ENCODE measurements around the gene FKBP1A. TPM values are rescaled to one million over a fixed set of nuclear protein-coding genes. Genes with fewer than 3 reads are reported as not detected.

The FKBP1A gene
- total RNA-seq, 2 donors from 2014 or later, result 103 to 161 TPM

DNA sequence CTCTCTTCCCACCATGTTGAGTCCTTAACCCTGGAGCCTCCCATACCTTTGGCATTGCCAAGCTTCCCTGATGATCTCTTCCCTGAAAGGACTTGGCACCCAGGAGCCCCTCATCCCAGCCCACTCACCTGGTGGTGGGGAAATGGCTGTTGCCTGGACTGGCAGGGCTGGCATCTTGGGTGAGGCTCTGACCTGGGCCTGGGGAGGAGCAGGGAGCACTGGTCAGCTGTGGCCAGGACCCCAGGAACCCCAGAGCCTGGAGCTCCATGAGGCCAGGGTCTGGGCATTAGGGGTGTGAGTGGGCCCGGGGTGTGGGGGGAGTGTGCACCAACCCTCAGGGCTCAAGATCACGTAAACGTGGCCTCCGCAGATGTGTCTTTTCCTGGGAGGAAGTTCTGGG, 73.4 kb downstream of the FKBP1A start:
- intact Hi-C loops (cut with DNase I), result no loop called here
- 79% methylated on average over 3 of the region's 4 CpGs for WGBS
- TF ChIP-seq POLR2AphosphoS5 (IDR thresholded peaks at IDR 0.05), result no peak
- TF ChIP-seq, protein P1, sequence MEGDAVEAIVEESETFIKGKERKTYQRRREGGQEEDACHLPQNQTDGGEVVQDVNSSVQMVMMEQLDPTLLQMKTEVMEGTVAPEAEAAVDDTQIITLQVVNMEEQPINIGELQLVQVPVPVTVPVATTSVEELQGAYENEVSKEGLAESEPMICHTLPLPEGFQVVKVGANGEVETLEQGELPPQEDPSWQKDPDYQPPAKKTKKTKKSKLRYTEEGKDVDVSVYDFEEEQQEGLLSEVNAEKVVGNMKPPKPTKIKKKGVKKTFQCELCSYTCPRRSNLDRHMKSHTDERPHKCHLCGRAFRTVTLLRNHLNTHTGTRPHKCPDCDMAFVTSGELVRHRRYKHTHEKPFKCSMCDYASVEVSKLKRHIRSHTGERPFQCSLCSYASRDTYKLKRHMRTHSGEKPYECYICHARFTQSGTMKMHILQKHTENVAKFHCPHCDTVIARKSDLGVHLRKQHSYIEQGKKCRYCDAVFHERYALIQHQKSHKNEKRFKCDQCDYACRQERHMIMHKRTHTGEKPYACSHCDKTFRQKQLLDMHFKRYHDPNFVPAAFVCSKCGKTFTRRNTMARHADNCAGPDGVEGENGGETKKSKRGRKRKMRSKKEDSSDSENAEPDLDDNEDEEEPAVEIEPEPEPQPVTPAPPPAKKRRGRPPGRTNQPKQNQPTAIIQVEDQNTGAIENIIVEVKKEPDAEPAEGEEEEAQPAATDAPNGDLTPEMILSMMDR (IDR thresholded peaks at IDR 0.05), result no peak
- TF ChIP-seq POLR2A (IDR thresholded peaks at IDR 0.05), result no peak

DNA sequence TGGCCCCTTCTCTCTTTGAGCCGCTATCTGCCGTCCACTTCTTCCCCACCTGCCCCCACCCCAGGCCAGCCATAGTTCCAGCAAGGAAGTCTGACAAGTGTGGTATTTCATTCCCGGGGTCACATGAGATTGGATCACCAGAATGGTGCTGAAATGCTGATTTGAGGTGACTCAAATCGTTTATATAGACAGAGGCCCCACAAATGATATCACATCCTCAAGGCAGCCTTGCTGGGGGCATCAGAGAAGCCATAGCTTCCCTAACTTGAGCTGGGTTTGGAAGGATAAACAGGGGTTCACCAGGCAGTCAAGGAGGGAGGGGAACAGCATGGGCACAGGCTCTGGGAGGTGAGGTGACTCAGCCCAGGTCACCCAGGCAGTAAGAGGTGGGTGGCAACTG, 73.8 kb downstream of the FKBP1A start:
- no peak for DNase-seq (ENCODE audit: low spot score)
- 82% methylated on average over 4 of the region's 4 CpGs for WGBS
- Histone ChIP-seq H3K4me1 (replicated peaks) (no peaks in the 10 kb centered on the region), H3K27me3 (replicated peaks; ENCODE audit: insufficient read depth) (no peaks in the 10 kb centered on the region), H3K36me3 (no peaks in the 10 kb centered on the region), H3K9me3 (no peaks in the 10 kb centered on the region), H3K4me3 (no peak overlapping the region), H3K27ac (no peak overlapping the region)
- intact Hi-C loops (cut with DNase I), result no loop called here
- TF ChIP-seq POLR2AphosphoS5 (IDR thresholded peaks at IDR 0.05), result no peak
- TF ChIP-seq, protein P1 (IDR thresholded peaks at IDR 0.05), result no peak
- TF ChIP-seq POLR2A (IDR thresholded peaks at IDR 0.05), result no peak

More for the DNA sequence above, 73.4 kb downstream of the FKBP1A start:
- H3K4me1 ChIP-seq (replicated peaks), result no peaks in the 10 kb centered on the region
- no peaks in the 10 kb centered on the region for H3K36me3 ChIP-seq
- DNase-seq (ENCODE audit: low spot score), result no peak
- H3K9me3 ChIP-seq, result no peaks in the 10 kb centered on the region
- no peak overlapping the region for H3K27ac ChIP-seq
- H3K4me3 ChIP-seq, result no peak overlapping the region
- H3K27me3 ChIP-seq (replicated peaks; ENCODE audit: insufficient read depth), result no peaks in the 10 kb centered on the region

Other genes starting within 250 kb of the FKBP1A start
- gene TMEM74B, start 208.1 kb downstream of the FKBP1A start, total RNA-seq, result 1 to 10 TPM in 1 of 2 donors, under 1 TPM in 1; 0.59 to 3.6 TPM
- gene C20orf202, start 189.6 kb downstream of the FKBP1A start, total RNA-seq, result not detected
- 1 to 10 TPM in 1 of 2 donors, not detected in 1; 3.0 TPM for gene RAD21L1, start 167.0 kb downstream of the FKBP1A start, total RNA-seq
- 10 to 100 TPM in 1 of 2 donors, 1 to 10 TPM in 1; 4.5 to 12.3 TPM for gene SNPH, start 126.8 kb downstream of the FKBP1A start, total RNA-seq
- 1 to 10 TPM; 4.0 to 7.3 TPM for gene SDCBP2, start 63.9 kb downstream of the FKBP1A start, total RNA-seq
- gene NSFL1C, start 73.8 kb upstream of the FKBP1A start, total RNA-seq, result 10 to 100 TPM; 43.0 to 54.5 TPM
- 1 to 10 TPM in 1 of 2 donors, under 1 TPM in 1; 0.36 to 3.2 TPM for gene SIRPB2, start 98.4 kb upstream of the FKBP1A start, total RNA-seq
- gene SIRPD, start 164.7 kb upstream of the FKBP1A start, total RNA-seq, result 1 to 10 TPM in 1 of 2 donors, not detected in 1; 1.9 TPM
- gene SIRPB1, start 227.0 kb upstream of the FKBP1A start, total RNA-seq, result 1 to 10 TPM in 1 of 2 donors, not detected in 1; 3.9 TPM

Measured in prostate gland (tissue), 2 donors.